ENCODE data around the gene CILP. TPM values are rescaled to one million over a fixed set of nuclear protein-coding genes. Genes with fewer than 3 reads are reported as not detected.
"Not testable (repeated sequence)": the region's sequence is repeated elsewhere in the genome, so short reads cannot be mapped to it uniquely, and the experiment has no call there.

Gene CILP
- total RNA-seq, 1 donor from 2014 or later: 1.8 TPM

GRCh38 chr15:65192016-65192415 lies 19.3 kb downstream of the CILP start:
- Mint-ChIP-seq H3K27ac (no peak overlapping the region), H3K9me3 (no peaks in the 10 kb centered on the region), H3K4me1 (ENCODE audit: unreplicated experiment) (peaks cover 25% of the 10 kb centered on the region), H3K27me3 (no peaks in the 10 kb centered on the region), H3K36me3 (no peaks in the 10 kb centered on the region), H3K4me3 (no peak overlapping the region)
- no peak for TF ChIP-seq CTCF (conservative IDR thresholded peaks at IDR 0.05)
- no peak for DNase-seq (ENCODE audit: extremely low spot score, unreplicated experiment)

- Mint-ChIP-seq H3K36me3 (no peaks in the 10 kb centered on the region), H3K4me3 (peak overlapping the region; percentile 69), H3K9me3 (no peaks in the 10 kb centered on the region), H3K4me1 (ENCODE audit: unreplicated experiment) (peaks cover 12% of the 10 kb centered on the region), H3K27ac (peak overlapping the region; percentile 59), H3K27me3 (no peaks in the 10 kb centered on the region)
- TF ChIP-seq CTCF (conservative IDR thresholded peaks at IDR 0.05): peak; percentile 86
- DNase-seq (ENCODE audit: extremely low spot score, unreplicated experiment): no peak
Observed at GRCh38 chr15:65189102-65189740, 22.1 kb downstream of the CILP start.

GRCh38 chr15:65188472-65188871 lies 22.8 kb downstream of the CILP start:
- H3K27me3 Mint-ChIP-seq; H3K4me1 Mint-ChIP-seq (ENCODE audit: unreplicated experiment); H3K36me3 Mint-ChIP-seq; DNase-seq (ENCODE audit: extremely low spot score, unreplicated experiment); H3K4me3 Mint-ChIP-seq; H3K9me3 Mint-ChIP-seq; H3K27ac Mint-ChIP-seq: not testable (repeated sequence)

- no peaks in the 10 kb centered on the region for H3K9me3 Mint-ChIP-seq
- no peaks in the 10 kb centered on the region for H3K27me3 Mint-ChIP-seq
- DNase-seq (ENCODE audit: extremely low spot score, unreplicated experiment): peak; percentile 89
- H3K27ac Mint-ChIP-seq: peak within 1 kb of the TSS; percentile 96
- H3K4me3 Mint-ChIP-seq: peak within 1 kb of the TSS; percentile 99
- no peak for TF ChIP-seq CTCF (conservative IDR thresholded peaks at IDR 0.05)
- peaks cover 8% of the 10 kb centered on the region for H3K36me3 Mint-ChIP-seq
- peaks cover 8% of the 10 kb centered on the region for H3K4me1 Mint-ChIP-seq (ENCODE audit: unreplicated experiment)
Observed at GRCh38 chr15:65184868-65185717, 26.2 kb downstream of the CILP start, which contains the start of gene CLPX. Gene CLPX, minus strand, starts transcription at chr15:65185342. Its CDS starts 189 bp downstream, at chr15:65185153.

GRCh38 chr15:65184305-65184867 lies 26.9 kb downstream of the CILP start:
- H3K4me3 Mint-ChIP-seq: peak overlapping the region; percentile 99
- no peak for DNase-seq (ENCODE audit: extremely low spot score, unreplicated experiment)
- TF ChIP-seq CTCF (conservative IDR thresholded peaks at IDR 0.05): no peak
- H3K27ac Mint-ChIP-seq: peak overlapping the region; percentile 96
- H3K4me1 Mint-ChIP-seq (ENCODE audit: unreplicated experiment): peaks cover 8% of the 10 kb centered on the region
- H3K36me3 Mint-ChIP-seq: peaks cover 8% of the 10 kb centered on the region
- H3K9me3 Mint-ChIP-seq: no peaks in the 10 kb centered on the region
- no peaks in the 10 kb centered on the region for H3K27me3 Mint-ChIP-seq

GRCh38 chr15:65183865-65184159 lies 27.5 kb downstream of the CILP start:
- peaks cover 8% of the 10 kb centered on the region for H3K36me3 Mint-ChIP-seq
- no peaks in the 10 kb centered on the region for H3K9me3 Mint-ChIP-seq
- H3K4me3 Mint-ChIP-seq: peak overlapping the region; percentile 99
- H3K4me1 Mint-ChIP-seq (ENCODE audit: unreplicated experiment): peaks cover 5% of the 10 kb centered on the region
- H3K27ac Mint-ChIP-seq: peak overlapping the region; percentile 96
- DNase-seq (ENCODE audit: extremely low spot score, unreplicated experiment): no peak
- H3K27me3 Mint-ChIP-seq: no peaks in the 10 kb centered on the region
- peak; percentile 20 for TF ChIP-seq CTCF (conservative IDR thresholded peaks at IDR 0.05)

Data from type B pancreatic cell (in vitro differentiated cells).